Kidney (tissue), 14 donors: ENCODE measurements around the gene RBM39. TPM values are rescaled to one million over a fixed set of nuclear protein-coding genes. Genes with fewer than 3 reads are reported as not detected.

Experiments
- DNase-seq, 5 donors: peaks; one replicate each; pipeline ENCODE4 v3.0.0-alpha.2; 2013 to 2020
- FAIRE-seq: peaks from 2 replicates; lab custom pipeline; 2012; peaks lifted over from hg19 to GRCh38; lab: Jason Lieb, UNC
- H3K27ac ChIP-seq, 2 donors: one replicate each; pipeline ENCODE4 v1.7.0; 2013; ENCODE audit warnings: low read depth in 2 of 2, low read length in 2 of 2, inconsistent platforms in 1 of 2
- H3K27me3 ChIP-seq: one replicate; pipeline ENCODE4 v1.7.1; 2013; ENCODE audit warnings: low read length, inconsistent platforms; ENCODE audit not compliant: control insufficient read depth, insufficient read depth
- H3K36me3 ChIP-seq, 3 donors: one replicate each; pipeline versions ENCODE4 v1.7.0 to v1.7.1; 2013; ENCODE audit warnings: low read length in 3 of 3, control low read depth in 1 of 3, inconsistent platforms in 1 of 3; ENCODE audit not compliant: insufficient read depth in 3 of 3, control insufficient read depth in 2 of 3
- H3K4me1 ChIP-seq, 3 donors: one replicate each; pipeline versions ENCODE4 v1.7.0 to v1.7.1; 2013; ENCODE audit warnings: low read length in 3 of 3, inconsistent platforms in 1 of 3, low read depth in 1 of 3; ENCODE audit not compliant: control insufficient read depth in 2 of 3, insufficient read depth in 2 of 3
- H3K4me3 ChIP-seq, 3 donors: one replicate each; pipeline versions ENCODE4 v1.7.0 to v1.8.1; 2013; ENCODE audit warnings: low read length in 3 of 3, control low read depth in 1 of 3, inconsistent platforms in 1 of 3
- H3K9ac ChIP-seq, 3 donors: one replicate each; pipeline versions ENCODE4 v1.7.0 to v1.7.1; 2013; ENCODE audit warnings: low read length in 3 of 3, control low read depth in 1 of 3, inconsistent platforms in 1 of 3
- H3K9me3 ChIP-seq, 3 donors: one replicate each; pipeline versions ENCODE4 v1.7.0 to v1.7.1; 2013; ENCODE audit warnings: low read length in 3 of 3, control low read depth in 1 of 3, inconsistent platforms in 1 of 3; ENCODE audit not compliant: control insufficient read depth in 2 of 3, insufficient read depth in 1 of 3
- intact Hi-C: fragments of 100-400 bp; cut with DNase I; formaldehyde crosslinking; loops from one replicate; pipeline ENCODE4 v1.11.1; 2022
- polyA plus RNA-seq: library from polyadenylated mRNA; stranded (reverse); fragments of 350-450 nt; fragmentation: Illumina TruSeq; extraction: RNeasy Lipid Tissue Mini Kit (QIAGEN cat#74804); gene quantifications from one replicate; pipeline ENCODE4 v1.2.3, GENCODE V29; 2014; ENCODE audit warnings: low read depth, low replicate concordance; ENCODE audit not compliant: insufficient read depth
- total RNA-seq: library from RNA; stranded (reverse); fragmentation: NEBNext Ultra II Directional; extraction: Animal tissue kit (Norgen Biotek cat#: 25700); gene quantifications from one replicate; pipeline ENCODE4 v1.2.1, GENCODE V29; 2021
- TF ChIP-seq, protein P1 (sequence below): IDR thresholded peaks from 3 replicates; pipeline ENCODE4 v1.5.1; 2012; ENCODE audit warnings: mild to moderate bottlenecking, moderate library complexity, borderline replicate concordance; ENCODE audit not compliant: insufficient read depth; ENCODE audit errors: extremely low read depth
- donor health status: control.
- donor health status: control.
- donor health status: control.
- donor health status: control.
- donor health status: control.
- donor health status: DM: yes; HTN: yes; CAD: no.
- donor health status: Normal renal cell carcinoma (clear cell type).

The RBM39 gene
- total and polyA plus RNA-seq, 2 donors from 2014 or later = 148 to 304 TPM

DNA sequence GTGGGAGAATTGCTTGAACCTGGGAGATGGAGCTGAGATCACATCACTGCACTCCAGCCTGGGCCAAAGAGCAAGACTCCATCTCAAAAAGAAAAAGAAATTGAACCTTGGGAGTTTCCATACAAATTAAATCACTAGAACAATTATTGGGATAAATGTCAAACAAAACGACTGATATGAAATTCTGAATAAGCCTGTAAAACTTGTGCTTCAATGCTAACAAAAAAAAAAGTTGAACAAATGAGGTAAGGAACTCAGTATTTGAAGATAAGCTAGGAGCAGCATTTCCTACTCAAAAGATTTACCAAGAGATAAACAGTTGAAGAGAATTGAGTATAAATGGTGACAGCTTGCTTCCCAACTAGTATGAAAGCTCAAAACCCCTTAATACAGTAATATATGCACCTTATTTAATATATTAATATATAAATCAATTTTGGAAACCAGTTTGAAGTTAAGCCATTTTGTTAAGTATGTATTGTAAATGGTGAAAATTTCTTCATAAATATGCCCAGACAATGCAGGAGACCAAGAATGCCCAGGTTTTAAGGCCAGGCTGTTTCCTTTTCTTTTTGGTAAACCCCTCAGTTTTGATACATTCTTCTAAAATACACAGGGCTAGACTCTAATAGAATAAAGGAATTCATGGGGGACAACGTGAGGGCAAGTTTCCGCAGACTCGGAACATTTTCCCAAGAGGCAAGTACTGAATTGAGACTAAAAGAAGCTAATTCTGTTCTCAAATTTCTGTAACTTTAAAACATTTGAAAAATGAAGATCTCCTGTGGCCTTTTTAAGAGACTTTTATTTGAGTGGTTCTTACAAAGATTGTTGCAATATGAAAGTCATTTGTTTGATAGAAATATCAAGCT, 39.0 kb downstream of the RBM39 start:
- FAIRE-seq = no peak
- Histone ChIP-seq H3K9me3 (no peaks in the 10 kb centered on the region), H3K4me1 (peaks cover 1 to 12% (median 10%) of the 10 kb centered on the region in 3 donors), H3K27ac (no peak overlapping the region), H3K4me3 (no peak overlapping the region), H3K9ac (no peak overlapping the region), H3K27me3 (no peaks in the 10 kb centered on the region), H3K36me3 (peaks cover 15 to 46% (median 26%) of the 10 kb centered on the region in 3 donors)
- intact Hi-C loops = no loop called here
- TF ChIP-seq, protein P1, sequence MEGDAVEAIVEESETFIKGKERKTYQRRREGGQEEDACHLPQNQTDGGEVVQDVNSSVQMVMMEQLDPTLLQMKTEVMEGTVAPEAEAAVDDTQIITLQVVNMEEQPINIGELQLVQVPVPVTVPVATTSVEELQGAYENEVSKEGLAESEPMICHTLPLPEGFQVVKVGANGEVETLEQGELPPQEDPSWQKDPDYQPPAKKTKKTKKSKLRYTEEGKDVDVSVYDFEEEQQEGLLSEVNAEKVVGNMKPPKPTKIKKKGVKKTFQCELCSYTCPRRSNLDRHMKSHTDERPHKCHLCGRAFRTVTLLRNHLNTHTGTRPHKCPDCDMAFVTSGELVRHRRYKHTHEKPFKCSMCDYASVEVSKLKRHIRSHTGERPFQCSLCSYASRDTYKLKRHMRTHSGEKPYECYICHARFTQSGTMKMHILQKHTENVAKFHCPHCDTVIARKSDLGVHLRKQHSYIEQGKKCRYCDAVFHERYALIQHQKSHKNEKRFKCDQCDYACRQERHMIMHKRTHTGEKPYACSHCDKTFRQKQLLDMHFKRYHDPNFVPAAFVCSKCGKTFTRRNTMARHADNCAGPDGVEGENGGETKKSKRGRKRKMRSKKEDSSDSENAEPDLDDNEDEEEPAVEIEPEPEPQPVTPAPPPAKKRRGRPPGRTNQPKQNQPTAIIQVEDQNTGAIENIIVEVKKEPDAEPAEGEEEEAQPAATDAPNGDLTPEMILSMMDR = no peak
- DNase-seq = no peak

DNA sequence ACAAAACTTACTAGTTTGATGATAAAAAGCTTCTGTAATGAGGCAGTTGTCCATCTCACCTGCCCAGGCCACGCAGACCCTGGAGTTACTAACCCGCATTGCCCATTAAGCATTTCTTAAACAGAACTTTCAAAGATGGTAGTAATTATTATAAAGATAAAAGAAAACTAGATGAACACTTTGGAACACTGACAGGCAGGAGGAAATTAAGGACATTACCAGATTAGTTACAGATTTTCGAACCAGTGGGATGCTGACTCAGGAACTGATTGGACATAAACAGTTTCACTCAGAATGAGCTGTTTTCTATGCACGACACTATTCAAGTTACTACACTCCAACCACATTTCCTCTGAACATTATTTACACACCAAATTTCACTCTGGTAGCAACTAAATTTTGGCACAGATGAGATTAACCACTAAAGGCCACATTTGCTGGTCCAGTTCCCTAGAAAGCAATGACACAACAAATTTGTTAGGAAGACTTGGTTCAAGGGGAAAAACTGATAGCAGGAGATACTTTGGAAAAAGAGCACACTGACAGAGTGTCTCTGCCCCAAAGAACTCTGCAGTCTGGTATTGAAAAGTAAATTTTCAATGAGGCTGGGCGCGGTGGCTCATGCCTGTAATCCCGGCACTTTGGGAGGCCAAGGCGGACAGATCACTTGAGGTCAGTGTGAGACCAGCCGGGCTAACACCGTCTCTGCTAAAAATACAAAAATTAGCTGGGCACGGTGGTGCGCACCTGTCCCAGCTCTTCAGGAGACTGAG, 39.8 kb downstream of the RBM39 start:
- Histone ChIP-seq H3K36me3 (peaks cover 12 to 44% (median 26%) of the 10 kb centered on the region in 3 donors), H3K4me1 (peaks cover 2 to 18% (median 15%) of the 10 kb centered on the region in 3 donors), H3K9ac (no peak overlapping the region), H3K27ac (no peak overlapping the region), H3K4me3 (no peak overlapping the region), H3K9me3 (no peaks in the 10 kb centered on the region), H3K27me3 (no peaks in the 10 kb centered on the region)
- intact Hi-C loops = no loop called here
- DNase-seq (no peak), FAIRE-seq (no peak)
- TF ChIP-seq, protein P1 = no peak

- DNase-seq = no peak
- H3K27ac ChIP-seq = no peak overlapping the region
- no peak overlapping the region for H3K9ac ChIP-seq
- no peak overlapping the region for H3K4me3 ChIP-seq
- intact Hi-C loops = no loop called here
- H3K4me1 ChIP-seq = peaks cover 2 to 18% (median 15%) of the 10 kb centered on the region in 3 donors
- no peaks in the 10 kb centered on the region for H3K27me3 ChIP-seq
- peaks cover 10 to 33% (median 23%) of the 10 kb centered on the region in 3 donors for H3K36me3 ChIP-seq
- no peaks in the 10 kb centered on the region for H3K9me3 ChIP-seq
- FAIRE-seq = no peak
- TF ChIP-seq, protein P1 = no peak
Measured at GRCh38 chr20:35700625-35701148, 41.4 kb downstream of the RBM39 start.
